Bronchial epithelial cell (primary cell): ENCODE data around the gene DGKG. TPM values are rescaled to one million over a fixed set of nuclear protein-coding genes. Genes with fewer than 3 reads are reported as not detected.
A peak's percentile ranks its signal among the peaks of the same experiment; 100 is the strongest.

Experiments
- DNase-seq: peaks from one replicate; pipeline ENCODE4 v3.0.0-alpha.2; 2010; ENCODE audit warnings: low read depth
- FAIRE-seq: peaks from 2 replicates; lab custom pipeline; 2011; peaks lifted over from hg19 to GRCh38; lab: Jason Lieb, UNC
- H3K27me3 ChIP-seq: 2 replicates; pipeline ENCODE4 v1.5.1; 2011; ENCODE audit warnings: low read length; ENCODE audit not compliant: control insufficient read depth, insufficient read depth
- H3K36me3 ChIP-seq: 2 replicates; pipeline ENCODE4 v1.5.1; 2011; ENCODE audit warnings: low read length; ENCODE audit not compliant: control insufficient read depth, insufficient read depth
- H3K4me3 ChIP-seq: 2 replicates; pipeline ENCODE4 v1.5.1; 2011; ENCODE audit warnings: mild to moderate bottlenecking, low read depth, low read length, control low read depth
- CTCF ChIP-seq: IDR thresholded peaks from 2 replicates; pipeline ENCODE4 v1.5.1; 2011; ENCODE audit warnings: mild to moderate bottlenecking, moderate library complexity, low read length, control low read depth, inconsistent platforms; ENCODE audit not compliant: insufficient read depth, severe bottlenecking
- total RNA-seq: library from RNA; depleted of rRNA; stranded (reverse); fragments of >200 nt; gene quantifications from 2 replicates; pipeline ENCODE4 v1.2.1, GENCODE V29; 2014

DGKG gene
- total RNA-seq, 1 donor from 2014 or later = not detected

GRCh38 chr3:186369217-186369616 lies 7.2 kb upstream of the DGKG start:
- no peak for TF ChIP-seq CTCF
- Histone ChIP-seq H3K27me3 (peaks cover 4% of the 10 kb centered on the region), H3K36me3 (no peaks in the 10 kb centered on the region), H3K4me3 (no peak overlapping the region)
- FAIRE-seq (no peak), DNase-seq (no peak)

- DNase-seq (peak; percentile 61), FAIRE-seq (no peak)
- H3K27me3 ChIP-seq = peaks cover 9% of the 10 kb centered on the region
These were observed 6.7 kb upstream of the DGKG start for GRCh38 chr3:186368717-186369116.

GRCh38 chr3:186368176-186368575 lies 6.1 kb upstream of the DGKG start:
- TF ChIP-seq CTCF = no peak
- peaks cover 13% of the 10 kb centered on the region for H3K27me3 ChIP-seq

More at GRCh38 chr3:186368717-186369116, 6.7 kb upstream of the DGKG start:
- TF ChIP-seq CTCF = no peak
- H3K4me3 ChIP-seq = no peak overlapping the region
- H3K36me3 ChIP-seq = no peaks in the 10 kb centered on the region

GRCh38 chr3:186367631-186368030 lies 5.6 kb upstream of the DGKG start:
- no peaks in the 10 kb centered on the region for H3K36me3 ChIP-seq
- no peak for TF ChIP-seq CTCF
- no peak overlapping the region for H3K4me3 ChIP-seq
- no peak for DNase-seq
- H3K27me3 ChIP-seq = peaks cover 17% of the 10 kb centered on the region
- no peak for FAIRE-seq

More at GRCh38 chr3:186368176-186368575, 6.1 kb upstream of the DGKG start:
- Histone ChIP-seq H3K36me3 (no peaks in the 10 kb centered on the region), H3K4me3 (no peak overlapping the region)
- FAIRE-seq (no peak), DNase-seq (no peak)

GRCh38 chr3:186366206-186366605 lies 4.2 kb upstream of the DGKG start:
- FAIRE-seq = no peak
- peaks cover 30% of the 10 kb centered on the region for H3K27me3 ChIP-seq
- H3K36me3 ChIP-seq = no peaks in the 10 kb centered on the region
- no peak for DNase-seq
- TF ChIP-seq CTCF = no peak
- H3K4me3 ChIP-seq = no peak overlapping the region

GRCh38 chr3:186365202-186365974 lies 3.4 kb upstream of the DGKG start:
- TF ChIP-seq CTCF = no peak
- DNase-seq (no peak), FAIRE-seq (peak; percentile 36)
- H3K27me3 ChIP-seq = peaks cover 38% of the 10 kb centered on the region
- H3K4me3 ChIP-seq = no peak overlapping the region
- no peaks in the 10 kb centered on the region for H3K36me3 ChIP-seq
